ENCODE measurements around the gene PPM1H. TPM values are rescaled to one million over a fixed set of nuclear protein-coding genes. Genes with fewer than 3 reads are reported as not detected.

The PPM1H gene
- total and polyA plus RNA-seq, 10 of the 15 experiments (the other 5 are each of a cell fraction or from before 2014, with no cell fraction given), result 0.11 to 0.83 (median 0.49) TPM

DNA sequence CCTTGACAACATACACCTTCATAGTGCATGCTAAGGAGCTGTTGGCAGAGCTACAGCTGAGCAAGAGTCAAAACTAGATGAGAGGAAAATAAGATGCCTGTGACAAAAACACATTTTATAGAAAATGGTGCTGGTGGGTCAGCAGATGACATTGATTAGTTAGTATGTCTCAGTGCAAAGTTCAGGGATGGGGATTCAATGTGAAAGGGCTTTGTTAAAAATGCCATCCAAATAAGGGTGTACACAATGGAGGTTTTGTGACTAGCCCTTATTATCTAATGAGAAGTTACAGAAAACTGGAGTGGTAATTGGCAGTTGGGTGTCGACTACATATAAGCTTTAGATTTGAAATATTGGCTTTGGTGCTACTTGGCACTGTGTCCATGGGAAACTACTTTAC is 299.3 kb downstream of the PPM1H start (continued):
- no peak for TF ChIP-seq SIX5 (IDR thresholded peaks at IDR 0.05; ENCODE audit: low read depth, low read length, severe bottlenecking)
- TF ChIP-seq, protein P1, sequence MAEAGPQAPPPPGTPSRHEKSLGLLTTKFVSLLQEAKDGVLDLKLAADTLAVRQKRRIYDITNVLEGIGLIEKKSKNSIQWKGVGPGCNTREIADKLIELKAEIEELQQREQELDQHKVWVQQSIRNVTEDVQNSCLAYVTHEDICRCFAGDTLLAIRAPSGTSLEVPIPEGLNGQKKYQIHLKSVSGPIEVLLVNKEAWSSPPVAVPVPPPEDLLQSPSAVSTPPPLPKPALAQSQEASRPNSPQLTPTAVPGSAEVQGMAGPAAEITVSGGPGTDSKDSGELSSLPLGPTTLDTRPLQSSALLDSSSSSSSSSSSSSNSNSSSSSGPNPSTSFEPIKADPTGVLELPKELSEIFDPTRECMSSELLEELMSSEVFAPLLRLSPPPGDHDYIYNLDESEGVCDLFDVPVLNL (IDR thresholded peaks at IDR 0.05; ENCODE audit: low read depth, low read length), result no peak
- no peak for TF ChIP-seq CBFB (IDR thresholded peaks at IDR 0.05; ENCODE audit: low read depth)
- TF ChIP-seq NR2C2 (IDR thresholded peaks at IDR 0.05; ENCODE audit: borderline replicate concordance, control insufficient read depth, insufficient read length, low read depth), result no peak
- TF ChIP-seq STAT1 (conservative IDR thresholded peaks at IDR 0.05), result no peak
- TF ChIP-seq WRNIP1 (IDR thresholded peaks at IDR 0.05; ENCODE audit: borderline replicate concordance, low read depth, low read length), result no peak
- TF ChIP-seq, protein P2, sequence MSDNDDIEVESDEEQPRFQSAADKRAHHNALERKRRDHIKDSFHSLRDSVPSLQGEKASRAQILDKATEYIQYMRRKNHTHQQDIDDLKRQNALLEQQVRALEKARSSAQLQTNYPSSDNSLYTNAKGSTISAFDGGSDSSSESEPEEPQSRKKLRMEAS (IDR thresholded peaks at IDR 0.05; ENCODE audit: low read depth, low read length), result no peak
- TF ChIP-seq, protein P3, sequence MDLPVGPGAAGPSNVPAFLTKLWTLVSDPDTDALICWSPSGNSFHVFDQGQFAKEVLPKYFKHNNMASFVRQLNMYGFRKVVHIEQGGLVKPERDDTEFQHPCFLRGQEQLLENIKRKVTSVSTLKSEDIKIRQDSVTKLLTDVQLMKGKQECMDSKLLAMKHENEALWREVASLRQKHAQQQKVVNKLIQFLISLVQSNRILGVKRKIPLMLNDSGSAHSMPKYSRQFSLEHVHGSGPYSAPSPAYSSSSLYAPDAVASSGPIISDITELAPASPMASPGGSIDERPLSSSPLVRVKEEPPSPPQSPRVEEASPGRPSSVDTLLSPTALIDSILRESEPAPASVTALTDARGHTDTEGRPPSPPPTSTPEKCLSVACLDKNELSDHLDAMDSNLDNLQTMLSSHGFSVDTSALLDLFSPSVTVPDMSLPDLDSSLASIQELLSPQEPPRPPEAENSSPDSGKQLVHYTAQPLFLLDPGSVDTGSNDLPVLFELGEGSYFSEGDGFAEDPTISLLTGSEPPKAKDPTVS (IDR thresholded peaks at IDR 0.05; ENCODE audit: low read depth, low read length), result no peak

DNA sequence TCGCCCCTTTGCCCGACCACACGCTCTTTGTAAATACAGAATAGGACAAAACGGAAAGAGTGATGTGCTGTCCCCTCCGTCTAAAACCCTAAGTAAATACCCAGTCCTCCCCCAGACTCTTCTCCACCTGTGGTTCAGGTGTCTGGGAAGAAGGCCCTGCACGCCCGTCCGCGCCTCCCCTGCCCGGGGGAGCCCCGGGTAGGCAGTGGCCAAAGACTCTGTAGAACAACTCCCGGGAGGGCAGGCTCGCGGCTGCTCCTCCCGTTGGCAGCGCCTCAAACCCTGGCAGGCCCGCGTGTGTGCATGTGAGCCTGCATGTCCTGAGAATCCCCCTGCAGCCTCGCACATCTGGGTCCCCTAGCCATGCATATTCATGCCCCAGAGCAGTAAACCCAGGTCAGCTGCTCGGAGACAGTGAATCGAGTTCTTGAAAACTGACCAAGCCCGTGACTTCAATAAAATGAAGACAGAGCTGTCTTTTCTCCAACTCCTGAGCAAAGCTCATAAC is 302.5 kb downstream of the PPM1H start:
- intact Hi-C loops (cut with micrococcal nuclease; ENCODE audit: unreplicated experiment) (no loop called here), in situ Hi-C loops (cut with MboI) (no loop called here)
- TF ChIP-seq SMAD5 (IDR thresholded peaks at IDR 0.05; ENCODE audit: low read depth) (no peak), POU2F2 (IDR thresholded peaks at IDR 0.05; ENCODE audit: borderline replicate concordance, low read depth, low read length) (peak; percentile 70; the same call in 1 of the 3 replicates)
- Histone ChIP-seq H3K4me3 (peak overlapping the region; percentile 61), H3K27me3 (replicated peaks in 1 of 2; ENCODE audit: control insufficient read depth in 2 of 2, insufficient read depth in 2 of 2, low read length in 1 of 2) (peaks cover 2 to 8% of the 10 kb centered on the region in 2 experiments), H3K9ac (ENCODE audit: control insufficient read depth, insufficient read depth, low read length) (peak overlapping the region; percentile 30; the same call in 1 of the 2 replicates), H3K27ac (ENCODE audit: control insufficient read depth, insufficient read depth) (no peak overlapping the region), H3K4me2 (ENCODE audit: control insufficient read depth, insufficient read depth) (peak overlapping the region; percentile 98), H3K36me3 (ENCODE audit: control insufficient read depth in 2 of 2, insufficient read depth in 2 of 2, low read length in 1 of 2) (no peaks in the 10 kb centered on the region), H3K4me1 (ENCODE audit: control insufficient read depth, insufficient read depth, low read length) (peaks cover 3% of the 10 kb centered on the region), H3K79me2 (ENCODE audit: control insufficient read depth, insufficient read depth, low read length) (no peaks in the 10 kb centered on the region), H2AFZ (ENCODE audit: control insufficient read depth, low read depth, low read length) (peak overlapping the region; percentile 75), H4K20me1 (ENCODE audit: control insufficient read depth, insufficient read depth) (no peaks in the 10 kb centered on the region), H3K9me3 (replicated peaks; ENCODE audit: control insufficient read depth, insufficient read depth, low read length) (no peaks in the 10 kb centered on the region)
- BruUV-seq (replicated peaks), result no TSS peak
- RAD21 ChIA-PET (ENCODE audit: unreplicated experiment), result interaction anchor here (0.9 to 1.5 kb wide), 5 partner anchors 8 to 162 kb away, joined by 3 to 5 read pairs (median 4); no protein-coding TSS in a partner anchor
- ATAC-seq (peak; percentile 71), DNase-seq (ENCODE audit: low read depth, low spot score) (no peak), FAIRE-seq (no peak)
- WGBS (ENCODE audit: insufficient coverage, insufficient replicate concordance, low lambda C conversion rate, missing lambda C conversion rate), result 0% methylated on average over 22 of the region's 22 CpGs
- SMC1A ChIA-PET (ENCODE audit: uncharacterized antibody, unreplicated experiment), result interaction anchor here (0.6 to 1.5 kb wide), 6 partner anchors 20 to 166 kb away, joined by 3 to 5 read pairs (median 4); no protein-coding TSS in a partner anchor
- CTCF ChIA-PET, result interaction anchor here (0.8 to 1.6 kb wide), 4 partner anchors 17 to 165 kb away, joined by 3 to 6 read pairs (median 4); no protein-coding TSS in a partner anchor
- POLR2A ChIA-PET, result no interaction called here

Measured in GM12878 (cell line).